HUES48 (cell line): ENCODE measurements around the gene GPRC5C.

ENCODE experiments used
- H3K27ac ChIP-seq: one replicate; pipeline ENCODE4 v1.7.0; 2013; ENCODE audit warnings: low read depth, low read length, inconsistent platforms
- H3K27me3 ChIP-seq: 2 replicates; pipeline ENCODE4 v1.6.1; 2013; ENCODE audit warnings: mild to moderate bottlenecking, low read length; ENCODE audit not compliant: control insufficient read depth, insufficient read depth
- H3K36me3 ChIP-seq: 2 replicates; pipeline ENCODE4 v1.6.1; 2013; ENCODE audit warnings: low read length; ENCODE audit not compliant: control insufficient read depth, insufficient read depth
- H3K4me1 ChIP-seq: 2 replicates; pipeline ENCODE4 v1.6.1; 2013; ENCODE audit warnings: mild to moderate bottlenecking, low read length; ENCODE audit not compliant: control insufficient read depth, insufficient read depth
- H3K4me3 ChIP-seq: 2 replicates; pipeline ENCODE4 v1.5.1; 2013; ENCODE audit warnings: mild to moderate bottlenecking, low read depth, low read length
- H3K9ac ChIP-seq: 2 replicates; pipeline ENCODE4 v1.6.1; 2013; ENCODE audit warnings: mild to moderate bottlenecking, low read depth, low read length, moderate library complexity
- H3K9me3 ChIP-seq: 2 replicates; pipeline ENCODE4 v1.6.1; 2013; ENCODE audit warnings: low read length; ENCODE audit not compliant: control insufficient read depth, insufficient read depth

GPRC5C gene

DNA sequence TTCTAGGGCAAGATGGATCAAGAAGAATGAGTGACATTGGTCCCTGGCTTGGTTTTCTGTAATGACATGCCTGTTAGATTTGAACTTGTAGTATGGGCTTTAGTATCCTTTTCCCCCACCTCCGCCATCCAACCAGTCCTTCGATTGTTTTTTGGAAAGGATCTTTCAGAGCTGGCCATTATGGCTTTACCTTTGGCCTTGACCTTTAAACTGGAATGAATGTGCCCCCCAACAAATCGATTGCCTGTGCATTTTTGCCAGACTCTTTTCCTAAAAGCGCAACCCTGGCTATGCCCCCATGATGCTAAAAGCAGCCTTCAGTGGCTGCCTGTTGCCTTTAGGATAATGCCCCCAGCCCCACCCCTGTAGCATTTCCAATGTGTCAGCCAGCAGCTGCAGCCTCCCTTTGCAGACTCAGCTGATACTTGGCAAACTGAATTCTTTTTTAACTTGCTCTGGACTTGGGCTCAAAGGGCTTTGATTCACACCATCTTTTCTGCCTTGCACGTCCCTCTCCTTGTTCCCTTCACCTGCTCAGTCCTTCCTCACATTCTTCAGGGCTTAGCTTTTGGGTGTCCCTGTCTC, 4.0 kb downstream of the GPRC5C start:
- no peak overlapping the region for H3K27ac ChIP-seq
- H3K4me1 ChIP-seq: peaks cover 10% of the 10 kb centered on the region
- H3K27me3 ChIP-seq: peaks cover 28% of the 10 kb centered on the region
- H3K4me3 ChIP-seq: no peak overlapping the region
- no peaks in the 10 kb centered on the region; the same call in 1 of the 2 replicates for H3K36me3 ChIP-seq
- H3K9me3 ChIP-seq: no peaks in the 10 kb centered on the region
- no peak overlapping the region for H3K9ac ChIP-seq

DNA sequence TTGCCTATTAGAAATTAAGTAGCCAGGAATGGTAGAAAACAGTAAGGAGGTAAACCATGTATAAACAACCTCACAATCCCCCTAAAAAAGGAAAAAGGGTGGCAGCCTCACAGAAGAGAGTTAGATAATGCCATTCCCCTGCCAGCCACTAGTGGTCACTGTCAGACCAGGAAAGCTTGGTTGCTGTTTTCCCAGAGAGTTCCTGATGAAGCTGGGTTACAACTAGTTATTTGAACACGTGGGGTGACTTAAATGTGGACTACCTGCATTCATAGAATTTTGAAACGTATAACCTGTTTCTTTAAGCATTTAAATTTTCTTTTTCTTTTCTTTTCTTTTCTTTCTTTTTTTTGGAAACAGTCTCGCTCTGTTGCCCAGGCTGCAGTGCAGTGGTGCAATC, 5.8 kb downstream of the GPRC5C start:
- no peaks in the 10 kb centered on the region for H3K9me3 ChIP-seq
- no peak overlapping the region for H3K9ac ChIP-seq

DNA sequence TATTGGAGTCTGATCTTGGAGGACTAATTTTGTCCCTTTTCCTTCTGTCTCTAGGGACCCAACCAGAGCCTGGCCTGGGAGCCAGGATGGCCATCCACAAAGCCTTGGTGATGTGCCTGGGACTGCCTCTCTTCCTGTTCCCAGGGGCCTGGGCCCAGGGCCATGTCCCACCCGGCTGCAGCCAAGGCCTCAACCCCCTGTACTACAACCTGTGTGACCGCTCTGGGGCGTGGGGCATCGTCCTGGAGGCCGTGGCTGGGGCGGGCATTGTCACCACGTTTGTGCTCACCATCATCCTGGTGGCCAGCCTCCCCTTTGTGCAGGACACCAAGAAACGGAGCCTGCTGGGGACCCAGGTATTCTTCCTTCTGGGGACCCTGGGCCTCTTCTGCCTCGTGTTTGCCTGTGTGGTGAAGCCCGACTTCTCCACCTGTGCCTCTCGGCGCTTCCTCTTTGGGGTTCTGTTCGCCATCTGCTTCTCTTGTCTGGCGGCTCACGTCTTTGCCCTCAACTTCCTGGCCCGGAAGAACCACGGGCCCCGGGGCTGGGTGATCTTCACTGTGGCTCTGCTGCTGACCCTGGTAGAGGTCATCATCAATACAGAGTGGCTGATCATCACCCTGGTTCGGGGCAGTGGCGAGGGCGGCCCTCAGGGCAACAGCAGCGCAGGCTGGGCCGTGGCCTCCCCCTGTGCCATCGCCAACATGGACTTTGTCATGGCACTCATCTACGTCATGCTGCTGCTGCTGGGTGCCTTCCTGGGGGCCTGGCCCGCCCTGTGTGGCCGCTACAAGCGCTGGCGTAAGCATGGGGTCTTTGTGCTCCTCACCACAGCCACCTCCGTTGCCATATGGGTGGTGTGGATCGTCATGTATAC, 8.0 kb downstream of the GPRC5C start:
- H3K4me3 ChIP-seq: no peak overlapping the region

More for the DNA sequence above, 5.8 kb downstream of the GPRC5C start:
- no peaks in the 10 kb centered on the region; the same call in 1 of the 2 replicates for H3K36me3 ChIP-seq
- peaks cover 12% of the 10 kb centered on the region for H3K4me1 ChIP-seq
- no peak overlapping the region for H3K27ac ChIP-seq
- no peak overlapping the region for H3K4me3 ChIP-seq
- peaks cover 18% of the 10 kb centered on the region for H3K27me3 ChIP-seq

DNA sequence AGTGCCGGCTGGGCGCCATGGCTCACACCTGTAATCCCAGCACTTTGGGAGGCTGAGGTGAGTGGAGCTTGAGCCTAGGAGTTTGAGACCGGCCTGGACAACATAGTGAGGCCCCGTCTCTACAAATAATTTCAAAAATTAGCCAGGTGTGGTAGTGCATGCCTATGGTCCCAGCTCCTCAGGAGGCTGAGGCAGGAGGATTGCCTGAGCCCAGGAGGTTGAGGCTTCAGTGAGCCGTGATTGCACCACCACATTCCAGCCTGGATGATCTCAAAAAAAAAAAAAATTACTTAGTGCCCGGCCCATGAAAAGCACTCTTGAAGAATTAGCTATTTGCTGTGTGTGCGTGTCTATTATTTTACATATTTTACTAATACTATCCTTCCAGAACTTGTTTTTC, 9.6 kb downstream of the GPRC5C start:
- no peak overlapping the region for H3K4me3 ChIP-seq
- H3K9ac ChIP-seq: no peak overlapping the region
- H3K9me3 ChIP-seq: no peaks in the 10 kb centered on the region
- peaks cover 4% of the 10 kb centered on the region; the same call in 1 of the 2 replicates for H3K4me1 ChIP-seq
- no peaks in the 10 kb centered on the region for H3K27me3 ChIP-seq
- H3K27ac ChIP-seq: no peak overlapping the region
- H3K36me3 ChIP-seq: no peaks in the 10 kb centered on the region; the same call in 1 of the 2 replicates

More for the DNA sequence above, 8.0 kb downstream of the GPRC5C start:
- peaks cover 4% of the 10 kb centered on the region; the same call in 1 of the 2 replicates for H3K4me1 ChIP-seq
- H3K27ac ChIP-seq: no peak overlapping the region
- H3K27me3 ChIP-seq: peaks cover 3% of the 10 kb centered on the region; the same call in 1 of the 2 replicates
- H3K36me3 ChIP-seq: no peaks in the 10 kb centered on the region; the same call in 1 of the 2 replicates
- no peaks in the 10 kb centered on the region for H3K9me3 ChIP-seq
- no peak overlapping the region for H3K9ac ChIP-seq

DNA sequence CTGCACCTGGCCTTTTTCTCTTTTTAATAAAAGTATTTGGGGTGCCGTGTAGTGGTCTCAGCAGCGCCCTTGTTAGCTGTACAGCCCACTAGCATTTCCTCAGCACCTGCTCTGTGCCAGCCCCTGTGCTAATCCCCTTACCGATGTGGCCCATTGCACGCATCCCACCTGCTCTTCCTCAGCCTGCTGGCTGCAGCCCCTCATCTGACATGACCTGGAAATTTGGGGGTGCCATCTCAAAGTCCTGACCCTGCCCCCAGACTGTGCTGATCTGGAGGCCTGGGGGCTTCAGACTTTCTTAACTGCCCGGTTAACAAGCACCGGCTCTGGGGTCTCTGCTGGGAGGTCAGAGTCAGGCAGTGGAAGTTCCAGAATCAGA, 10.4 kb downstream of the GPRC5C start:
- Histone ChIP-seq H3K27ac (no peak overlapping the region), H3K4me3 (no peak overlapping the region), H3K27me3 (no peaks in the 10 kb centered on the region), H3K36me3 (no peaks in the 10 kb centered on the region; the same call in 1 of the 2 replicates), H3K9me3 (no peaks in the 10 kb centered on the region), H3K4me1 (peaks cover 4% of the 10 kb centered on the region; the same call in 1 of the 2 replicates), H3K9ac (no peak overlapping the region)

DNA sequence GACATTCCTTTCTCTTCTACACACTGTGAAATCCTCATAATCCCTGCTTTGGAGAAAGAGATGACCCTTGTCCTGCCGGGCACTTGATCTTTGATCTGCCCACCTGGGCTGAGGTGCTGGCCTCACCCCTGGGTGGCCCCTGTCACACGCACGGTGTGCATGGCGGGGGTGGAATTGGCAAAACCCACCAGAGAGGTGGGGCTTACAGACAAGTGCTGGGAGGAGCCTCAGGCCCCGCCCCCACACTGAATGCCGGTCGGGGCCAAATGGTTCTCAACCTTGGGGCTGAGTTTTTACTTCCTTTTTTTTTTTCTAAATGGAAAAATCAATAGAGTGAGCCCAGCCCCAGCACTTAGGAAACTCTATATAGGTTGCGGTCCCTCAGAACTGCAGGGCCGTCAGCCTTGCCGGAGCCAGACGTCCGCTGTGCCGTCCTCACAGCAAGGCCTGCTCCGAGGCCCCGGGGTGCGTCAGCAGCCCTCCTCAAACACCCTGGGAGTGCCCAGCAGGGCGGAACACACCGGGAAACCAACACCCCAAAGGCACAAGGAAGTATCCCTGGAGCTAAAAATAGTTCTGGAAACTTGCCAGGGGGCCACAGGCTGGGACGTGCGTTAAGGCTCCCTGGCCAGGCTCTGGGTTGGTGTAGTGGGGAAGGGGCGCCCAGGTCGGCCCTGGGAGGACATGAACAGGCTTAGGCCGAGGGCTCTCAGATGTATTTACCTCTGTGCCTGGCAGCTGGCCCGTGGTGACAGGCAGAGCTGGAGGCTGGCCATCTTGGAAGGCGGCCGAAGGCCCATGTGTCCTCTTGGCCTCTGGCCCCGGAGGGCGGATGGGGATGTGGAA, 11.0 kb downstream of the GPRC5C start:
- Histone ChIP-seq H3K36me3 (no peaks in the 10 kb centered on the region; the same call in 1 of the 2 replicates), H3K27me3 (no peaks in the 10 kb centered on the region), H3K4me3 (no peak overlapping the region), H3K9me3 (no peaks in the 10 kb centered on the region), H3K27ac (no peak overlapping the region), H3K4me1 (peaks cover 4% of the 10 kb centered on the region; the same call in 1 of the 2 replicates), H3K9ac (no peak overlapping the region)

DNA sequence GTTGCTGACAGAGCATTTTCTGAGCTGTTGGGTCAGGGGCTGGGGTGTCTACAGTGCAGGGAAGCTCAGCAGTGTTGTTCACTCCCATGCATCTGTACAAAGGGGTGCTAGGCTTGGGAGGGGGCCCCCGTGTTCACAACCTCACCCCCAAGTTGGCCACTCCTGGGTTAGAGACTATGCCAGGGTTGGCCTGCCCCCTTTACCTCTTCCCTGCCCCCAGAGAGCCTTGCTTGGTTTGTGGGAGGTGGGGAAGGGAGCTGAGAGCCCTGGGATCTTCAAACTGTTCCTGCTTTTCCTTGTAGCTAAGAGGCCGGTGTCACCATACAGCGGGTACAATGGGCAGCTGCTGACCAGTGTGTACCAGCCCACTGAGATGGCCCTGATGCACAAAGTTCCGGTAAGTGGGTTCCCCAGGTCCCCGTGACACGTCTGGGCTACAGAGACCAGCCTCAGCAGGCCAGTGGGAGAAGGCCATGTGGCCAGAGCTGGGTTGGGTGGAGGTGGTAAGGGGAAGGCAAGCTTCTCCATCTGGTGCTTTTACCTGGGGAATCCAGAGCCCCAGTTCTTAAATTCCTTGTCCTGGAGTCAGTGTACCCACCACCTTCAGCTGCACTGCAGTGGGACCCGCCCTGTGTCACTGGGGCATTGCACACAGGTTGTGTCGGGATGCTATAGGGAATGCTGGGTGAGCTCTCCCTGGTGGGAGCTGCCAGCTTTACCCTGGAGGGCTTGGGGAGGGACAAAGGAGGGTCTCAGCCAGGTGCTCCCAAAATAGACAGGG, 11.8 kb downstream of the GPRC5C start:
- Histone ChIP-seq H3K9ac (no peak overlapping the region), H3K27me3 (no peaks in the 10 kb centered on the region), H3K27ac (no peak overlapping the region), H3K4me1 (peaks cover 4% of the 10 kb centered on the region; the same call in 1 of the 2 replicates), H3K9me3 (no peaks in the 10 kb centered on the region), H3K36me3 (no peaks in the 10 kb centered on the region; the same call in 1 of the 2 replicates), H3K4me3 (no peak overlapping the region)

DNA sequence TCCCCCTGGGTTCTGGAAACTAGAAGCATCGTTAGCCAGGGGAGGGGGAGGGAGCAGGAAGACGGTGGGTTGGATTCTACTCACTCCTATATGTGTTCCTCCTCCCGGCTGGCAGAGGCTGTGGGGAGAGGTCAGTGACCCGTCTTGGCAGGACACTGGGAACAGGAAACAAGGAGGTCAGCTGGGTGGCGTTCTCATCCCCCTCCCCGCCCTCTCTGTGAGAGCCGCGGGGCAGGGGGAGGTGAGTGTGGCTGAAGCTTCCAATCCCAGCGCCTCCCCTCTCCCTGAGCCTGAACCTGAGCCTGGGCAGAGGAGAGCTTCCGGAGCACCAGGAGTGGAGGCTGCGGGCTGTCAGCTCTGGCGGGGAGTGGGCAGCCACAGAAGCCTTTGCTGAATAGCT, 12.5 kb downstream of the GPRC5C start:
- Histone ChIP-seq H3K27ac (no peak overlapping the region), H3K36me3 (no peaks in the 10 kb centered on the region; the same call in 1 of the 2 replicates), H3K9ac (no peak overlapping the region), H3K4me3 (no peak overlapping the region), H3K9me3 (no peaks in the 10 kb centered on the region), H3K27me3 (no peaks in the 10 kb centered on the region), H3K4me1 (peaks cover 4% of the 10 kb centered on the region; the same call in 1 of the 2 replicates)

DNA sequence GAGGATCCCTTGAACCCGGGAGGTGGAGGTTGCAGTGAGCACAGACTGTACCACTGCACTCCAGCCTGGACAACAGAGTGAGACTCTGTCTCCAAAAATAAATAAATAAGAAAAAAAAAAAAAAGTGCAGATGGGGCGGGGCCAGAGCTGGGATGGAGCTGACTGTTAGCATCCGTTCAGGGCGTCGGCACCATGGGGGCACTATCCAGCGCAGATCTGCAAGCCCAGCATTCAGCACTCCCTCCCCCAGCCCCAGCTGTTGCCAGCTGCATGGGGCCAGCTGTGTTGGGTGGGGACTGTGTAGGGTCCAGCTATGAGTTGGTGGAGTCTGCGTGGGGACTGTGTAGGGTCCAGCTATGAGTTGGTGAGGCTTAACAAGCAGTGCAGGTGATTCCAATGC, 13.3 kb downstream of the GPRC5C start:
- no peak overlapping the region for H3K4me3 ChIP-seq
- no peak overlapping the region for H3K9ac ChIP-seq
- H3K27me3 ChIP-seq: no peaks in the 10 kb centered on the region
- peaks cover 4% of the 10 kb centered on the region; the same call in 1 of the 2 replicates for H3K4me1 ChIP-seq
- no peaks in the 10 kb centered on the region for H3K9me3 ChIP-seq
- no peaks in the 10 kb centered on the region; the same call in 1 of the 2 replicates for H3K36me3 ChIP-seq
- H3K27ac ChIP-seq: no peak overlapping the region
